NCI-H1105 treated with DMSO at 0.1 percent for 48 hours (cell line): Measurements from ENCODE around the gene TOMM20.
A peak's percentile ranks its signal among the peaks of the same experiment; 100 is the strongest.
"Not testable (repeated sequence)": the region's sequence is repeated elsewhere in the genome, so short reads cannot be mapped to it uniquely, and the experiment has no call there.

Experiments
- DNase-seq: peaks from one replicate; lab custom pipeline; 2025; lab: John Stamatoyannopoulos, UW

The TOMM20 gene

DNA sequence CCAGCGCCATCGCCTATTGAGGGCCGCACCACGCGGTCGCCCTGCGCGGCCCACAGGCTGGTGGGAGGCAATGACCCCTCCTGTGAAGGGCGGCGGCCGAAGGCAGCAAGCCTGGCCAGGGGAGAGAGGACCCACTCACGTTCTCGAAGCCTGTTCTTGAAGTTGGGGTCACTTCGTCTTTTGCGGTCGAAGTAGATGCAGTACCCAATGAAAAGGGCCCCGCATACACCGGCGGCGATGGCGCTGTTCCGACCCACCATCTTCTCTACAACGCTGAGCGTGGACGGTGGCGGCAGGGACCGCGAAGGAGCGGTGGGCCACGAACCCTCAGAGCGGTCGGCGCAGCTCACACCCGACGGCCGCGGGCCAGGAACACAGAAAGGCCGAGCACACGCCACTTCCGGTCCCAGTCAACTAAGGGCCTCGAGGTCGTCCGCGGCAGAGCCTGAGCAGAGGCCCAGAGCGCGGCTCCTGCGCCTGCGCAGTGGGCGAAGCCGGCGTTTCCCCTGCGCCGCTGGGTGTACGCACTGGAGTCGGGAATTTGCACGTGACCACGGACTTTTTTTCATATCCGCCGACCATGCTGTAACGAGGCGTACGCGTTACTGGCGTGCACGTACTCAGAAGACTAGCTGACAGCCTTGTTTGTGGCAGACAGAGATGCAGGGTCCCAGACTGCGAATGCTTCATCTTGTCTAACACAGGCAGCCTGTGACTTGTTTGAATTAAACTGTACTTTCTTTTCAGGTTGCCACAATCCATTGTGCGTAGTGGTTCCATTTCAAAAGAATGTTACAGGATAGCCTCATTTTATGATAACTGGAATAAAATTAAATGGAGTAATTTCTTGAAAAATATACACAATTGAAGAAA is at the start of gene TOMM20:
Gene TOMM20 (minus strand): TSS at position 382 of the 873 bp plus-strand sequence. CDS start 122 bp downstream, at position 260.
- DNase-seq, result peak; percentile 91

GRCh38 chr1:235176486-235176885 is 47.8 kb upstream of the TOMM20 start:
- no peak for DNase-seq

GRCh38 chr1:235169986-235170385 is 41.3 kb upstream of the TOMM20 start:
- no peak for DNase-seq

DNA sequence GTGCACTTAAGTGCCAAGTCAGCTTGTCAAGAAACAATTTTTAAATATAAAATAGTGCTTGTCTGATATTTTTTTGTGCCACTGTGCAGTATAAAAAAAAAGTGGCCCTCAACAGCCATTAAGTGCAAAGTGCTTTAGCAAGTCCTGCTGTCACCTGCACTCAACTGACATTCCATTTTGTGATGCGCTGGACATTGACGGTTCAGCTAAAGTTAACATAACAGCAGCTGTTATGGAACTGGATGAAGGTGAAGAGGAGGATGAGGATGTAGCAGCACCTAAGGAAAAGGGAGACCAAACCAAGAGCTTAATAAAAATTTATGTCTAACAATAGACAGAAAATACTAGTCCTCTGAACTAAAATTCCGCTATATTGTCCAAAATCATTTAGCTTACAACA is 39.7 kb upstream of the TOMM20 start:
- no peak for DNase-seq

DNA sequence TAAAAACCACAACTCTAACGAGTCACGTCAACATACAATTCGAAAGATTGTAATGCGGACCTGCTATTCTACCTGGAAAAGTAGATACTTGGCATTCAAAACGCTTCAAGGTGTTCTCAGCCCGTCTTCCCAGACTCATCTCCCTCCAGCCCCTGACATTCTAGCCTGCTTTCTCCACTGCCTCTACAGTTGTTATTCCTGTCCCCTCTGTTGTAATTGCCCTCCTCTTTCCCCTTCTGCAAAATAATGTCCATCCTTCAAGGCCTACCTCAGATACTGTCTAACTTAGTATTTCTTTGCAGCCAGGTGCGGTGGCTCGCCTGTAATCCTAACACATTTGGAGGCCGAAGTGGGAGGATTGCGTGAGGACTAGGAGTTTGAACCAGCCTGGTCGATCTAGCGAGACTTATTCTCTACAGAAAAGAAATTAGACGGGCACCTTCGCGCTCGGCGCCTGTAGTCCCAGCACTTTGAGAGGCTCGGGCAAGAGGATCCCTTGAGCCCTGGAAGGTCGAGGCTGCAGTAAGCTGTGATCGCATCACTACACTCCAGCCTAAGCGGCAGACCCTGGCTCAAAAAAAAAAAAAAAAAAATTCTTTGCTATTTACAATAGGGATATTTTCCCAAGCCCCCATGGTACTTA is 33.2 kb upstream of the TOMM20 start:
- DNase-seq, result no peak

GRCh38 chr1:235160957-235161684 is 32.5 kb upstream of the TOMM20 start, which contains the start of gene RBM34:
RBM34 (minus strand) TSS chr1:235161250; CDS start chr1:235161226, 24 bp downstream.
- DNase-seq, result peak; percentile 75

- no peak for DNase-seq
These were observed 31.8 kb upstream of the TOMM20 start for GRCh38 chr1:235160383-235160956.

- not testable (repeated sequence) for DNase-seq
These were observed 31.3 kb upstream of the TOMM20 start for GRCh38 chr1:235159930-235160329.

DNA sequence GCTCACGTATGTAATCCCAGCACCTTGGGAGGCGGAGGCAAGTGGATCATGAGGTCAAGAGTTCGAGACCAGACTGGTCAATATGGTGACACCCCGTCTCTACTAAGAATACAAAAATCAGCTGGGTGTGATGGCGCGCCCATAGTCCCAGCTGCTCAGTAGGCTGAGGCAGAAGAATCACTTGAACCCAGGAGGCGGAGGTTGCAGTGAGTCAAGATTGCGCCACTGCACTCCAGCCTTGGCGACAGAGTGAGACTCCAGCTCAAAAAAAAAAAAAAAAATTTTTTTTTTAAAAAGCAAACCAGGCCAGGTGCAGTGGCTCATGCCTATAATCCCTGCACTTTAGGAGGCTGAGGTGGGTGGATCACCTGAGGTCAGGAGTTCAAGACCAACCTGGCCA is 30.6 kb upstream of the TOMM20 start:
- not testable (repeated sequence) for DNase-seq

DNA sequence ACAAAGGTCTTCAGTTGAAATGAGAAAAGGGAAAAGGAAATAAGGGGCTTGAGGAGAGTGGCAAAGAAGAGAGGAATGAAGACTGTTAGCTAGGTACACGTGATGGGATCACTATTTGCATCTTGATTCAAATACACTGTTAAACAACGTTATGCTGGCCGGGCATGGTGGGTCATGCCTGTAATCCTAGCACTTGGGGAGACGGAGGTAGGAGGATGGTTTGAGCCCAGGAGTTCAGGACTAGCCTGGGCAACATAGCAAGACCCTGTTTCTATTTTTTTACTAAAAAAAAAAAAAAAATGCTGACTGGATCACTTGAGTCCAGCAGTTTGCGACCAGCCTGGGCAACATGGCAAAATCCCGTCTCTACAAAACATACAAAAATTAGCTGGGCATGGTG is 30.0 kb upstream of the TOMM20 start:
- DNase-seq, result no peak

- DNase-seq, result no peak
These were observed 28.5 kb upstream of the TOMM20 start for GRCh38 chr1:235157150-235157549.

DNA sequence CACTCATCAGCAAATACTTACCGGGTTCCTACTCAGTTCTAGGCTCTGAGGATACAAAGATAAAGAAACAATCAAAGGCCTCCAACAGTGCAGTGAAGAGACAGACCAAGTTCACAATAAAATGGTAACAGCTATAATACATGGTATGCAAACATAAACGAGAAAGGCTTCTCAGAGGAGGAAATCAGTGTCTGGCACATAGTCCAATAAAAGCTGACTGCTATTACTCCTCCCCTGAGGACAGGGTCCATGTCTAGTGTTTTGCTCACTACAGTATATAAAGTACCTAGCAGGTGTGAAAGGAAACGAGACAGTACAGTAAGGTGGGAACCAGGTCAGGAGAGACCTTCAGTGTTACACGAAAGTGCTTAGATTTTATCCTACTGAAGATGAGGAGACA is 28.1 kb upstream of the TOMM20 start:
- DNase-seq, result no peak

- DNase-seq, result no peak
These were observed 27.6 kb upstream of the TOMM20 start for GRCh38 chr1:235156265-235156664.

DNA sequence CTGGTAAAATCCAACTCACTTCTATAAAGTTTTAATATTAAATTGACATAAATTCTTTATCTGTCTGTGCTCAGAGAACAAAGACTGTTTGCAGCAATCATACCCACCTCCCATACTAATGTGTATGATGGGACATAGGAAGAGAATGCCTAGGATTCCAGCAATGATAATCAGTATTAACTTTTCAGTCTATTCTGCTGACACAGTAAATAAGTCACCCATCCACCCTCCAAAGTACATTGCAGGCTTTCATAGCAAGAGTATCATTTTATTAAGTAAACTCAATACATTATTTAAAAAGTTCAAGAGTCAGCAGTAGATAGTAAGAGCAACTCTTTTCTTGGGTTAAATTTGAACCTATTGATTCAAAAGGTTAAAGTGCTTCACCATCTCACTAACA is 23.6 kb upstream of the TOMM20 start:
- DNase-seq, result no peak

DNA sequence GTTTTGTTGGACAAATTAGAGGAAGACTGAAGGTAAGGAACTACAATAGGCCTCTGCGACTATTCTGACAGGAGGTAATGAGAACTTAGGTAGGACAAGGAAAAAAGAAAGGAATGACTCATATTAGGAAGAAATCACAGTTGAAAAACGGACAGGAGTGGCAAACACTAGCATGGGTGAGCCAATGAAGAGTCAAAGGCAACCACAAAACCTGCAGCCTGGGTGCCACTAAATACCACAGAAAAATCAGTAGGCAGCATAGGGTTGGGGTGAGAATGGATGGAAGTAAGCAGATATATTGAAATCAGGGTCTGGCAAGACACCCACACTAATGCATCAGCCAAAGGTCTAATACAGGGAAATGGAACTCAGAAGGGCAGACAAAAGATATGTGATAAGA is 22.4 kb upstream of the TOMM20 start:
- no peak for DNase-seq

DNA sequence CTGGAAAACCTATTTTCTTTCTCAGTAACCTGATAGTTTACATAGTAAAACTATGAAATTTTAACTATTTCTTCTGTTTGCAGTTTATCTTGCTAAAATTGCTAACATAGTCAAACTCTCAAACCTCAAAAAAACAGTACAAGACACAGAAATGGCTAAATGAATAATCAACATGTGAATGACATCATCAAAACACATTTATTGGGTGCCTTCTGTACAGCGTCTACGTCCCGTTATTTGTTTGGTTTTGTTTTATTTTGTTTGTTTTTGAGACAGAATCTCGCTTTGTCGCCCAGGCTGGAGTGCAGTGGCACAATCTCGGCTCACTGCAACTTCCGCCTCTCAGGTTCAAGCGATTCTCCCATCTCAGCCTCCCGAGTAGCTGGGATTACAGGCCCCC is 21.2 kb upstream of the TOMM20 start:
- no peak for DNase-seq

GRCh38 chr1:235147269-235147668 is 18.6 kb upstream of the TOMM20 start:
- DNase-seq, result no peak

- no peak for DNase-seq
These were observed 17.0 kb upstream of the TOMM20 start for GRCh38 chr1:235145639-235146038.

DNA sequence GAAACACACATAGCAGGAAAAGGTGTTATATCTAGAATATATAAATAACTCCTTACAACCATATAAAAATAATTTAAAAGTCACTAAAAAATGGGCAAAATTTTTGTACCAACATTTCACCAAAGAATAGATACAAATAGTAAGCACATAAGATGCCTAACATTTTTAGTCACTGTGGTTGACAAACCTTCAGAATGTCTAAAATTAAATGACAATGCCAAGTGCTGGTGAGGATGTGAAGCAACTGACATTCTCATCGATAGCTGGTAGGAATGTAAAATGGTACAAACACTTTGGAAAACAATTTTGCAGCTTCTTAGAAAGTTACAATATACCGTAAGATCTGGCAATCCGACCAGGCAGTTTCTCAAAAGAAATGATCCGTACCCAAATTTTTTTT is 14.4 kb upstream of the TOMM20 start:
- DNase-seq, result no peak

- no peak for DNase-seq
These were observed 10.7 kb upstream of the TOMM20 start for GRCh38 chr1:235139315-235139714.

GRCh38 chr1:235138821-235139220 is 10.2 kb upstream of the TOMM20 start:
- DNase-seq, result no peak

DNA sequence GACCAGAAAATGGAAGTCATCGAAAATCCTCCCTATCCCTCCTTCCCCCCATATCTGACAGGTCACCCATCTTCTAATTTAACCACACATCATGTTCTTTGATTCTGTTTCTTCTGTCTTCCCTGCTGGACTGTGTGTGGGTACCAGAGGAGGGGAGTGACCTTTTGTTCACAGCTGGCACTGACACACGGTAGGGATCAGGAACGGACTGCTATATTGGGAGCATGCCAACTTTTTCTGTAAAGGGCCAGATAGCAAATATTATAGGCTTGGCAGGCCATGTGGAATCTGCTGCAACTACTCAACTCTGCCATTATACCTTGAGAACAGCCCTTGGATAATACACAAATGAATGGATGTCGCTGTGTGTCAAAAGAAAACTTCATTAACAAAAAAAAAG is 7.5 kb upstream of the TOMM20 start:
- peak; percentile 52 for DNase-seq
